Stimulated activated CD4-positive, alpha-beta T cell treated with anti-CD3 and anti-CD28 coated beads, TNF-alpha, amount 100 ng/mL, for 24 hours (primary cell): ENCODE data around the gene NOM1.

ENCODE experiments used
- DNase-seq, 3 experiments: peaks; one replicate each; pipeline ENCODE4 v3.0.0-alpha.2; 2020; ENCODE audit warnings: low read depth in 3 of 3

Gene NOM1

GRCh38 chr7:157017603-157018327 is 68.3 kb downstream of the NOM1 start:
- DNase-seq: no peak

GRCh38 chr7:157018328-157018996 is 69.0 kb downstream of the NOM1 start:
- no peak for DNase-seq

GRCh38 chr7:157018997-157019608 is 69.6 kb downstream of the NOM1 start:
- no peak for DNase-seq

- no peak for DNase-seq
Measured at GRCh38 chr7:157019718-157020451, 70.4 kb downstream of the NOM1 start.

- DNase-seq: no peak
Measured at GRCh38 chr7:157020514-157021070, 71.1 kb downstream of the NOM1 start.

- DNase-seq: no peak
Measured at GRCh38 chr7:157021071-157021870, 71.8 kb downstream of the NOM1 start.

GRCh38 chr7:157021871-157022680 is 72.6 kb downstream of the NOM1 start:
- DNase-seq: no peak
